Measurements from ENCODE around the gene AP1G2.

AP1G2 gene

GRCh38 chr14:23513005-23513817 lies 54.4 kb downstream of the AP1G2 start:
- H3K27ac ChIP-seq, result no peak overlapping the region
- TF ChIP-seq, protein P1, sequence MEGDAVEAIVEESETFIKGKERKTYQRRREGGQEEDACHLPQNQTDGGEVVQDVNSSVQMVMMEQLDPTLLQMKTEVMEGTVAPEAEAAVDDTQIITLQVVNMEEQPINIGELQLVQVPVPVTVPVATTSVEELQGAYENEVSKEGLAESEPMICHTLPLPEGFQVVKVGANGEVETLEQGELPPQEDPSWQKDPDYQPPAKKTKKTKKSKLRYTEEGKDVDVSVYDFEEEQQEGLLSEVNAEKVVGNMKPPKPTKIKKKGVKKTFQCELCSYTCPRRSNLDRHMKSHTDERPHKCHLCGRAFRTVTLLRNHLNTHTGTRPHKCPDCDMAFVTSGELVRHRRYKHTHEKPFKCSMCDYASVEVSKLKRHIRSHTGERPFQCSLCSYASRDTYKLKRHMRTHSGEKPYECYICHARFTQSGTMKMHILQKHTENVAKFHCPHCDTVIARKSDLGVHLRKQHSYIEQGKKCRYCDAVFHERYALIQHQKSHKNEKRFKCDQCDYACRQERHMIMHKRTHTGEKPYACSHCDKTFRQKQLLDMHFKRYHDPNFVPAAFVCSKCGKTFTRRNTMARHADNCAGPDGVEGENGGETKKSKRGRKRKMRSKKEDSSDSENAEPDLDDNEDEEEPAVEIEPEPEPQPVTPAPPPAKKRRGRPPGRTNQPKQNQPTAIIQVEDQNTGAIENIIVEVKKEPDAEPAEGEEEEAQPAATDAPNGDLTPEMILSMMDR (IDR thresholded peaks at IDR 0.05), result no peak
- H3K4me1 ChIP-seq, result no peaks in the 10 kb centered on the region
- H3K27me3 ChIP-seq, result no peaks in the 10 kb centered on the region
- intact Hi-C loops (cut with DNase I; ENCODE audit: low total_unique reads), result no loop called here
- DNase-seq, result no peak
- no peaks in the 10 kb centered on the region for H3K36me3 ChIP-seq
- no peaks in the 10 kb centered on the region for H3K9me3 ChIP-seq
- no peak overlapping the region for H3K4me3 ChIP-seq

- Histone ChIP-seq H3K9me3 (no peaks in the 10 kb centered on the region), H3K4me1 (no peaks in the 10 kb centered on the region), H3K27ac (no peak overlapping the region), H3K36me3 (no peaks in the 10 kb centered on the region), H3K27me3 (no peaks in the 10 kb centered on the region), H3K4me3 (no peak overlapping the region)
- TF ChIP-seq, protein P1 (IDR thresholded peaks at IDR 0.05), result no peak
- intact Hi-C loops (cut with DNase I; ENCODE audit: low total_unique reads), result no loop called here
- no peak for DNase-seq
Observed at GRCh38 chr14:23512156-23512555, 55.4 kb downstream of the AP1G2 start.

All from tibial artery (tissue), 4 donors.